K562 (cell line): ENCODE data around the gene PRR7. TPM values are rescaled to one million over a fixed set of nuclear protein-coding genes. Genes with fewer than 3 reads are reported as not detected.

ENCODE experiments used
- CHD2 ChIP-seq: IDR thresholded peaks from 2 replicates; pipeline ENCODE4 v1.6.1; 2011; ENCODE audit warnings: low read depth, low read length
- CXXC5 ChIP-seq: fragments of 250-450 bp; sonication (Bioruptor Pico); IDR thresholded peaks from 2 replicates; pipeline ENCODE4 v1.8.0; 2022; ENCODE audit warnings: inconsistent platforms, mild to moderate bottlenecking, moderate library complexity
- FUS ChIP-seq: fragments of 200-400 bp; formaldehyde crosslinking; optimal IDR thresholded peaks from 2 replicates; pipeline ENCODE3; 2017; ENCODE audit warnings: low read depth, low read length
- GABPA ChIP-seq: fragments of 200-800 bp; sonication (Bioruptor generic); conservative IDR thresholded peaks from 2 replicates; pipeline ENCODE4 v1.6.1; 2016; ENCODE audit warnings: low read depth, missing genetic modification characterization, missing compliant biosample characterization
- HMG20A ChIP-seq: fragments of 450-650 bp; formaldehyde crosslinking; conservative IDR thresholded peaks from 2 replicates; pipeline ENCODE4 v1.4.0; 2020; ENCODE audit warnings: mild to moderate bottlenecking, mixed read lengths
- NFIC ChIP-seq: fragments of 450-650 bp; IDR thresholded peaks from 2 replicates; pipeline ENCODE4 v1.6.1; 2017; ENCODE audit warnings: mild to moderate bottlenecking, inconsistent platforms
- NRF1 ChIP-seq, 2 experiments: fragments of 450-650 bp; IDR thresholded peaks in 1 of 2; conservative IDR thresholded peaks in 1 of 2; 2 replicates each; pipeline ENCODE4 v1.6.1; 2014; ENCODE audit warnings: mild to moderate bottlenecking in 2 of 2
- POLR2G ChIP-seq: fragments of 200-400 bp; formaldehyde crosslinking; IDR thresholded peaks from 2 replicates; pipeline ENCODE4 v1.6.1; 2017; ENCODE audit warnings: low read depth, mild to moderate bottlenecking, antibody characterized with exemption, low read length, moderate library complexity
- POLR3G ChIP-seq: IDR thresholded peaks from 2 replicates; pipeline ENCODE4 v1.6.1; 2011; ENCODE audit not compliant: insufficient read length, insufficient replicate concordance; ENCODE audit errors: extremely low read depth
- SLC30A9 ChIP-seq: fragments of 250-450 bp; sonication (Bioruptor Pico); IDR thresholded peaks from 2 replicates; pipeline ENCODE4 v1.8.0; 2022; ENCODE audit warnings: mild to moderate bottlenecking, moderate library complexity
- STAG1 ChIP-seq: sonication (generic); formaldehyde crosslinking; IDR thresholded peaks from 2 replicates; pipeline ENCODE4 v1.5.0; 2020; ENCODE audit warnings: missing genetic modification reagents, borderline replicate concordance
- ZBTB33 ChIP-seq: sonication (generic); formaldehyde crosslinking; IDR thresholded peaks from 2 replicates; pipeline ENCODE4 v1.8.1; 2023; ENCODE audit warnings: mild to moderate bottlenecking, missing genetic modification reagents
- ZFP91 ChIP-seq: sonication (generic); formaldehyde crosslinking; IDR thresholded peaks from 2 replicates; pipeline ENCODE4 v1.8.0; 2022; ENCODE audit warnings: mild to moderate bottlenecking, missing genetic modification reagents
- ZFX ChIP-seq: sonication (generic); formaldehyde crosslinking; IDR thresholded peaks from 2 replicates; pipeline ENCODE4 v1.8.0; 2022; ENCODE audit warnings: mild to moderate bottlenecking, missing genetic modification reagents, moderate library complexity
- ZNF263 ChIP-seq: sonication (generic); formaldehyde crosslinking; IDR thresholded peaks from 2 replicates; pipeline ENCODE4 v1.8.0; 2022; ENCODE audit warnings: mild to moderate bottlenecking, missing genetic modification reagents, borderline replicate concordance
- ZNF830 ChIP-seq: fragments of 250-450 bp; sonication (Bioruptor Pico); IDR thresholded peaks from 2 replicates; pipeline ENCODE4 v1.5.0; 2021; ENCODE audit warnings: mild to moderate bottlenecking
- polyA plus RNA-seq, 8 experiments: library from polyadenylated mRNA; depleted of rRNA in 4 of 8; stranded (reverse) in 5 of 8; unstranded in 3 of 8; fragments of >200 nt; fragmentation: Nextera tagmentation in 2 of 8; fragmentation: Illumina TruSeq in 1 of 8; extraction: Ambion mirVana in 2 of 8; extraction: Trizol in 1 of 8; gene quantifications; 2 replicates each; pipeline versions ENCODE4 v1.2.1 to v1.2.3, GENCODE V29; 2011 to 2014; ENCODE audit warnings: inconsistent platforms in 1 of 8, missing spikeins in 1 of 8
- total RNA-seq, 7 experiments: library from RNA; depleted of rRNA in 6 of 7; stranded (reverse); fragments of >200 nt in 6 of 7; fragmentation: Illumina TruSeq in 2 of 7; extraction: Trizol in 2 of 7; gene quantifications; 2 replicates each; pipeline versions ENCODE4 v1.2.1 to v1.2.3, GENCODE V29; 2011 to 2021; ENCODE audit warnings: low replicate concordance in 1 of 7
- TF ChIP-seq, protein P1 (sequence below): fragments of 450-650 bp; formaldehyde crosslinking; IDR thresholded peaks from 2 replicates; pipeline ENCODE4 v1.4.0; 2020; ENCODE audit warnings: mild to moderate bottlenecking, moderate library complexity
- TF ChIP-seq, protein P2 (sequence below), 3 experiments: IDR thresholded peaks in 2 of 3; conservative IDR thresholded peaks in 1 of 3; 2 replicates each; pipeline ENCODE4 v1.5.1; 2011 to 2012; ENCODE audit warnings: low read length in 3 of 3, mild to moderate bottlenecking in 3 of 3, control low read depth in 2 of 3, improper control_type of control experiment in 1 of 3, inconsistent platforms in 1 of 3, low read depth in 1 of 3, mixed read lengths in 1 of 3, moderate library complexity in 1 of 3; ENCODE audit not compliant: insufficient read depth in 2 of 3

Gene PRR7
- total and polyA plus RNA-seq, 9 of the 15 experiments (the other 6 are each of a cell fraction or from before 2014, with no cell fraction given): 0.80 to 11.3 (median 10.4) TPM; not detected in 4

DNA sequence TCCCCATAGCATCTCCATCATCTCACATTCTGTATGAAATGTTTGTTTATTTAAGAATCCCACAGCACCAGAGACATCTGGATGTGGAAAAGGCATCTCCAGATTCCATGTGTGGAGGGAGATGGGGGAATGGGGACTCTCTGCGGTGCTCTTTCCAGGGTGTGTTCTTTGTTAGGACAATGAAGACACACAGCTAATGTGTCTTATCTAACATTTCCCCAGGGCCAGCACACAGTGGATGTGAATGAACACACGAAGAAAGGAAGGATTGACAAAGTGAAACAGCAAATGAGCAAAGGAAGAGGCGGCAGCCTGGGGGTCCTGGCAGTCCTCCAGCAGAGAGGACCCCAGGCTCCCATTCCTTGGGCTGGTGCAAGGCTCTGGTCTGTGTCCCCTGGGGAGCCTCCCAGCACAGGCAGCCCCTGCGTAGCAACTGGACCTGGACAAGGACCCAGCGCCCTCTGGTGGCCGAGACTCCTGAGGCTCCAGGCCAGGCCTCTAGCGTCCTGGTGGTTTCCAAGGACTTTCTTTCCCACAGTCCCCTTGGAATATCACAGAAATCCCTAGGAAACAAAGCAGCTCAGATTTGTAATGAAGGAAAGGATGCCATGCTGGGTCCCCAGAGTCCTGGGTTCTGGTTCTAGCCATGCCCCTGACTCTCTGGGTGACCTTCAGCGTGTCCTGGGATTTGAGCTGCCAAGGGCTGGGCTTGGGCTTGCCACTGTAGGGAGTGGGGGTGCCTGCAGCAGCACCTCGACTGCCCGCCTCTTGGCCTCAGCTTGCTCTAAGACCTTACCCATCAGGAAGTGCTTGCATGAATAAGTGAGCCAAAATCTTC is 54.3 kb downstream of the PRR7 start (continued):
- 0 out of 2 replicates have a peak, but pooled peaks have one; percentile 9 for TF ChIP-seq ZBTB33 (CRISPR knock-in tag)
- no peak for TF ChIP-seq ZFP91 (CRISPR knock-in tag)
- no peak for TF ChIP-seq SLC30A9
- no peak for TF ChIP-seq ZNF830 (CRISPR knock-in tag)
- peak; percentile 29 for TF ChIP-seq NFIC
- TF ChIP-seq HMG20A: no peak
- peak; percentile 53; the same call in 1 of the 2 replicates for TF ChIP-seq ZFX
- TF ChIP-seq, protein P1, sequence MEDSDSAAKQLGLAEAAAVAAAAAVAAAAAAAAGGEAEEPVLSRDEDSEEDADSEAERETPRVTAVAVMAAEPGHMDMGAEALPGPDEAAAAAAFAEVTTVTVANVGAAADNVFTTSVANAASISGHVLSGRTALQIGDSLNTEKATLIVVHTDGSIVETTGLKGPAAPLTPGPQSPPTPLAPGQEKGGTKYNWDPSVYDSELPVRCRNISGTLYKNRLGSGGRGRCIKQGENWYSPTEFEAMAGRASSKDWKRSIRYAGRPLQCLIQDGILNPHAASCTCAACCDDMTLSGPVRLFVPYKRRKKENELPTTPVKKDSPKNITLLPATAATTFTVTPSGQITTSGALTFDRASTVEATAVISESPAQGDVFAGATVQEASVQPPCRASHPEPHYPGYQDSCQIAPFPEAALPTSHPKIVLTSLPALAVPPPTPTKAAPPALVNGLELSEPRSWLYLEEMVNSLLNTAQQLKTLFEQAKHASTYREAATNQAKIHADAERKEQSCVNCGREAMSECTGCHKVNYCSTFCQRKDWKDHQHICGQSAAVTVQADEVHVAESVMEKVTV (CRISPR knock-in tag): peak; percentile 63; the same call in 1 of the 2 replicates
- 0 out of 4 replicates have a peak, but pooled peaks have one; percentile 7 to 11 for TF ChIP-seq NRF1 (conservative IDR thresholded peaks at IDR 0.05 in 1 of 2, IDR thresholded peaks at IDR 0.05 in 1 of 2)
- TF ChIP-seq, protein P2, sequence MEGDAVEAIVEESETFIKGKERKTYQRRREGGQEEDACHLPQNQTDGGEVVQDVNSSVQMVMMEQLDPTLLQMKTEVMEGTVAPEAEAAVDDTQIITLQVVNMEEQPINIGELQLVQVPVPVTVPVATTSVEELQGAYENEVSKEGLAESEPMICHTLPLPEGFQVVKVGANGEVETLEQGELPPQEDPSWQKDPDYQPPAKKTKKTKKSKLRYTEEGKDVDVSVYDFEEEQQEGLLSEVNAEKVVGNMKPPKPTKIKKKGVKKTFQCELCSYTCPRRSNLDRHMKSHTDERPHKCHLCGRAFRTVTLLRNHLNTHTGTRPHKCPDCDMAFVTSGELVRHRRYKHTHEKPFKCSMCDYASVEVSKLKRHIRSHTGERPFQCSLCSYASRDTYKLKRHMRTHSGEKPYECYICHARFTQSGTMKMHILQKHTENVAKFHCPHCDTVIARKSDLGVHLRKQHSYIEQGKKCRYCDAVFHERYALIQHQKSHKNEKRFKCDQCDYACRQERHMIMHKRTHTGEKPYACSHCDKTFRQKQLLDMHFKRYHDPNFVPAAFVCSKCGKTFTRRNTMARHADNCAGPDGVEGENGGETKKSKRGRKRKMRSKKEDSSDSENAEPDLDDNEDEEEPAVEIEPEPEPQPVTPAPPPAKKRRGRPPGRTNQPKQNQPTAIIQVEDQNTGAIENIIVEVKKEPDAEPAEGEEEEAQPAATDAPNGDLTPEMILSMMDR (IDR thresholded peaks at IDR 0.05 in 2 of 3, conservative IDR thresholded peaks at IDR 0.05 in 1 of 3; ENCODE audit: insufficient read depth in 2 of 3, low read depth in 1 of 3, low read length in 3 of 3): peak; percentile 94 to 97 (median 96)
- TF ChIP-seq POLR2G: peak; percentile 49; the same call in 1 of the 2 replicates
- TF ChIP-seq GABPA (tag): no peak
- no peak for TF ChIP-seq CHD2
- TF ChIP-seq POLR3G: no peak
- peak; percentile 57; the same call in 1 of the 2 replicates for TF ChIP-seq STAG1
- TF ChIP-seq ZNF263 (CRISPR knock-in tag): 0 out of 2 replicates have a peak, but pooled peaks have one; percentile 49
- peak; percentile 40 for TF ChIP-seq CXXC5
- no peak for TF ChIP-seq FUS
